MG63 (cell line): ENCODE results near the gene XPO4. TPM values are rescaled to one million over a fixed set of nuclear protein-coding genes. Genes with fewer than 3 reads are reported as not detected.

Source experiments
- DNase-seq: peaks from one replicate; pipeline ENCODE4 v3.0.0-alpha.2; 2020
- H3K27me3 ChIP-seq: fragments of 250-450 bp; sonication (Bioruptor Pico); 2 replicates; pipeline ENCODE4 v1.5.1; 2020; ENCODE audit warnings: mild to moderate bottlenecking, moderate library complexity
- H3K36me3 ChIP-seq: fragments of 250-450 bp; sonication (Bioruptor Pico); 2 replicates; pipeline ENCODE4 v1.5.1; 2020; ENCODE audit warnings: mild to moderate bottlenecking, moderate library complexity
- H3K4me3 ChIP-seq: fragments of 250-450 bp; sonication (Bioruptor Pico); 2 replicates; pipeline ENCODE4 v1.5.1; 2020; ENCODE audit warnings: mild to moderate bottlenecking, moderate library complexity
- H3K9me3 ChIP-seq: fragments of 250-450 bp; sonication (Bioruptor Pico); 2 replicates; pipeline ENCODE4 v1.5.1; 2020; ENCODE audit warnings: mild to moderate bottlenecking, moderate library complexity
- total RNA-seq: library from RNA; depleted of rRNA; stranded (reverse); fragments of >200 nt; shearing (Covaris generic); gene quantifications from 2 replicates; pipeline ENCODE4 v1.2.3, GENCODE V29; 2014; ENCODE audit warnings: low replicate concordance

XPO4 gene
- total RNA-seq, 1 experiment from 2014 or later: 16.7 TPM

DNA sequence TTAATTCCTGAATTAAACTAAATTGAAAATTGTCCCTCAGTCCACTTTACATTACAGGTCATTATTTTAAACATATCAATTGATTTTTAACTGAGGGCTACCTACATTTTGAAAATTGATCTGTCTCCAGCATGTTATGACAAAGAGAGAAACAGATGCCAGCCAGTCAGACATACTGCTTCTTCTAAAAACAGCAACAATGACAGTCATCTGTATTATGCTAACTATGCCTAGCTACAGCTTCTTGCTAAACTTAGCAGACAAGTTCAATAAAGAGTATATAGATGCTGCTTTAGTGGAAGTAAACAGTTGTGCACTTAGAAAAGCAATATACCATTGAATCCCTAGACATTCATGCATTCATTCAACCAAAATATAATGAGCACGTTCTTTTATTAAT lies 80.1 kb downstream of the XPO4 start:
- Histone ChIP-seq H3K9me3 (no peaks in the 10 kb centered on the region), H3K36me3 (peaks cover 7% of the 10 kb centered on the region), H3K27me3 (no peaks in the 10 kb centered on the region), H3K4me3 (no peak overlapping the region)
- no peak for DNase-seq

DNA sequence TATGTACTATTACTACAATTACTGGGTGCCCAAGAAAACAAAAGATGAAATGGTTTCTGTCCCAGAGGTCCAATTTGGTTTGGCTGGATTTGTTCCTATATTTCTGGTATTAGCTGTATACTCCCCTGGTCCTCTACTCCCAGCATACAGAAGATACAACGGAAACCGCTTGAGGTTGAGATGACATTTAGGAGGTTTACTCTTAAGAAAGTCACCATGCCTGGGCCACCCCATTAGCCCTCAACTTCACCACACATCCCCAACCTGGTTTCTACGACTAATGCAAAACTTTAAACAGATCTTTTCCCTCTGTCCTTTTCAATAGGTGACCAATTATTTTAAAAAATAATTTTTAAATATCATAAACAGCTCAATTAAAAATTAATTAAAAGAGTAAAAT lies 82.8 kb downstream of the XPO4 start:
- no peak overlapping the region for H3K4me3 ChIP-seq
- H3K27me3 ChIP-seq: no peaks in the 10 kb centered on the region
- DNase-seq: no peak
- no peaks in the 10 kb centered on the region for H3K9me3 ChIP-seq
- peaks cover 7% of the 10 kb centered on the region for H3K36me3 ChIP-seq

DNA sequence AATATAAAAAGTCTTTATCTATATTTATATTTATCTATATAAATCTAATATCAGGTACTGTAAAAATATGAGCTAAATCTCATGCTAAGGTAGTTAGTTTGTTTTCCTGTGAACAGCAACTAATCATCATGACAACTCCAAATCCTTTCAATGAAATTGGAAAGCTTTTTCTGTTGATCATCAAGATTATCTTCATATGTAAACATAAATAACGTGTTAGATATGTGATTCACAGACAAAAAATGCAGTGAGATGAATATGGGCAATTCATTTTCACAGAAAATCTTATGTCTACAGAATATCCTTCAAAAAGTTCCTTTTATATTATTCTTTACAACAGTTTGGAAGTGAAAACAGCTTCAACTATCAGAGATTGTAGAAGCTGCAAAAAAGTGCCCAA lies 87.1 kb downstream of the XPO4 start:
- H3K36me3 ChIP-seq: peaks cover 4% of the 10 kb centered on the region
- H3K27me3 ChIP-seq: no peaks in the 10 kb centered on the region
- no peak overlapping the region for H3K4me3 ChIP-seq
- no peak for DNase-seq
- H3K9me3 ChIP-seq: no peaks in the 10 kb centered on the region

DNA sequence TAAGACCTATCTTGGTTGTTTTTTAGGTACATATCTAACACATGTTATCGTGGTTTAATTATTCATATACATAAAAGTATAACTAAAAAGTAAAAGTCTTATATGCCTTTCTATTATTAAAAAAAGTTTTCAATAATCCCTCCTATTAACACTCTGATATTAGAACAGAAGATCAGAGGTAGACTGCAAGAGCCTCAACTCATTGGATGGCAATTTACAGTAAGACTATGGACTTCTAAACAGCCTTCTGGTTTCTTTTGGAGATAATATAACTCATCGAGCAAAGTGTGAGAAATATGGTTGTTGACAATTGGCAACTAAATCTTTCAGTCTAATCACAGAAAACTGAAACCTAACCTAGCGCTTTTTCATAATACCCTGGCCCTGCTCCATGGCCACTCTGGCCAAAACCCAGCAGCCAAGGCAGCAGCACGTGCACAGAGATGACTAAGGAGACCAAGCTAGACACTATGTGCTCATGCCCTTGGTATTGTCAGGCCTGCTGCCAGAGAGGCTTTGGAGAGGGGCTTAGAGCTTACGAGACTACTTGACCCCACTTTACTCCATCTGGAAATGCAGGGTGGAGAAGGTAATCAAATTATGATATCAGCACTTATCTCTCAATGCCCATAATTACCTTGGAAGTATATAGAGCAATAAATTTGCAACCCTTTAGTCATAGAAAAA lies 88.2 kb downstream of the XPO4 start:
- peaks cover 8% of the 10 kb centered on the region for H3K36me3 ChIP-seq
- DNase-seq: peak; percentile 95
- no peaks in the 10 kb centered on the region for H3K9me3 ChIP-seq
- H3K4me3 ChIP-seq: no peak overlapping the region
- H3K27me3 ChIP-seq: no peaks in the 10 kb centered on the region

DNA sequence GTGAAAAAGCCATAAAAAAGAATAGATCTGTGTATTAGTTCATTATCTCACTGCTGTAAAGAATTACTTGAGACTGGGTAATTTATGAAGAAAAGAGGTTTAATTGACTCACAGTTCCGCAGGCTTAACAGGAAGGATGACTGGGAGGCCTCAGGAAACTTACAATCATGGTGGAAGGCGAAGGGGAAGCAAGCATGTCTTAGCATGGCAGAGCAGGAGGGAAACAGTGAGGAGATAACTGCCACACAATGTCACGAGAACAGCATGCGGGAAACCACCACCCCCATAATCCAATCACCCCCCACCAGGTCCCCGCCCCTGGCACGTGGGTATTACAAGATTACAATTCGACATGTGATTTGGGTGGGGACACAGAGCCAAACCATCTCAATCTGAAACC lies 89.7 kb downstream of the XPO4 start:
- peaks cover 23% of the 10 kb centered on the region for H3K36me3 ChIP-seq
- H3K27me3 ChIP-seq: no peaks in the 10 kb centered on the region
- no peaks in the 10 kb centered on the region for H3K9me3 ChIP-seq
- H3K4me3 ChIP-seq: no peak overlapping the region
- DNase-seq: no peak

DNA sequence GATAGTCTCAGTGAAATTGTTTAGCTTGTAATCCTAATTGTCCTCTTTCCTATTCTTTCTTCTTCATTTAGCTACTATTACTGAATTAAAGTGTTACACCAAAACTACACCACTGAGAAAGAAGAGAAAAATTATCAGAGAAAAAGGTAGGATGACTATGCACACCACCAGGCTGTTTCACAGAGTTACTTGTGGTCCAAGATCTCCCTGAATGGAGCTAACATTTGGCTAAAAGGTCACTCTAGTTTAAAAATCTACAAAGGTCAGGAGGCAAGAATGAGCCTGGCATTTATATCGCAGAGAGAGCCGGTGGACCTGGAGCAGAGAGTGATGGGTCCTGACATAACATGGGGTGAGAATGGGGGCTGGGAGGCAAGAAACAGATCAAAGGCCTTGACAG lies 91.7 kb downstream of the XPO4 start:
- H3K27me3 ChIP-seq: no peaks in the 10 kb centered on the region
- H3K36me3 ChIP-seq: peaks cover 29% of the 10 kb centered on the region
- DNase-seq: no peak
- H3K4me3 ChIP-seq: no peak overlapping the region
- no peaks in the 10 kb centered on the region for H3K9me3 ChIP-seq

DNA sequence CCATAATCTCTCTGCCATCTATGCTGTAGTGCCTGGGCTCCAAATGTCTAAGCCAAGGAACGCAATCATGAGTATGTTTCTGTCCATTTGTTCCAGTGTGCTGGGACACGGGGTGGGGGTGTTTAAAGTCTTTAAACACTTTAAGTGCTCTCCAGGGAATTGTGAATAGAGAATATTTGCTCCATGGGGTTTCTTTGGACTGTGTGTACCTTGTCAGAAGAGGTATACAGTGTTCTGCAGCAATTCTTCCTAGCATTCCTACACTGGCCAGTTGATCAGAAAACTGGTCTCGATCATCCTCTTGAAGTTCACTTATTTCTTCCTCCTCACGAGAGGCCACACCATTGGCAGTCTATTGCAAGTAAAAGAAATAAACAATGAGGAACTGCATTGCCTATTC lies 93.7 kb downstream of the XPO4 start:
- Histone ChIP-seq H3K9me3 (no peaks in the 10 kb centered on the region), H3K36me3 (peaks cover 29% of the 10 kb centered on the region), H3K4me3 (no peak overlapping the region), H3K27me3 (no peaks in the 10 kb centered on the region)
- DNase-seq: no peak

DNA sequence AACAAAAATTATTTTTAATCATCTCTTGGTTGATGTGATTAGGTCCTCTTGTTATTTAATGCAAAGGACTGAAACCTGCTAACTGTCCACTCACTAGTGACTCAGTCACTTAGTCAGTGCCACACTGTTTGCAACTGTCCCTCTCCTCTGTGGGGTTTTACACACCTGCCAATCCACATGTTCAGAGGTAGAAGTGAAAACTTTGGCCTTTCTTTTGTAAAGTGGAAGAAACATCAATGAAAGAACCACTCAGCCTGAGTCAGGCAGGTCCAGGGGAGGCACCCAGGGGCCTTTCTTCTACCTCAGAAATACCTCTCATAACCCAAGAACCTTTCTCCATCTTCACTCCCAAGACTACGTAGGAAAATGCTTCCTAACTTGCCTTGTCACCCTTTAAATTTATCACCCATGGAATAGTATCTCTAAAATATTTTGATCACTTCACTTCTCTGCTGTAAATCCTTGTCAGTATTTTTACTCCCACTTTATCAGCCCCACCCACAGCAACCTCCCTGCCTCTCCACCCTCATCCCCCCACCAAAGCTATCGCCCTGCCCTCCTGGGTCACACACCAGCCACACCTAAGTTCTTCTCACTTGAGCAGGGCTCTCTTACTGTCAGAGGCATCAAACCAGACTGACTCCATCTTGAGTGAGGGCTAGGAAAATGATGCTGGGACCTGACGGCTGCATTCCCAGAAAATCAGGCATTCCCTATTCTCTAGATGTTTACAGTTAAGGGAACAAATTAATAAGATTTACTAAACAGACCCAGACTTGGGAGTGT lies 99.2 kb downstream of the XPO4 start:
- no peaks in the 10 kb centered on the region for H3K9me3 ChIP-seq
- no peak for DNase-seq
- peaks cover 23% of the 10 kb centered on the region for H3K36me3 ChIP-seq
- no peaks in the 10 kb centered on the region for H3K27me3 ChIP-seq
- no peak overlapping the region for H3K4me3 ChIP-seq

DNA sequence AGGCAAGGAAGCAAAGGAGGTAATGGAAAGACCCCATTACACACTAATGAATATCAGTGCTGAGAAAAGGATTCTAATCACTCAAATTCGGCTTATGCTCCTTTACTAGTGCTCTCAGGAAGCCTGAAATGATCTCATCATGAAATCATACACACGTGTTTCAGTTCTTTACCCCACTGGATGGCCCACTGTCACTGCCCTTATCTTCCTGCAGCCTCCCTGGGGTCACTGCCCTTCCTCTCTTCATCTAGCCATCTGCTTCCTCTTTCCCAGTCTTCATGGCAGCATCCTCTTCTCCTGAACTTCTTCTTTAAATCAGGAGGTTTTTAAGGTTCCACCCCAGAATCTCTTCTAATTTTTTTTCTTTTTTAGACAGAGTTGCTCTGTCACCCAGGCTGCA lies 100.8 kb downstream of the XPO4 start:
- Histone ChIP-seq H3K9me3 (no peaks in the 10 kb centered on the region), H3K4me3 (no peak overlapping the region), H3K27me3 (no peaks in the 10 kb centered on the region), H3K36me3 (peaks cover 18% of the 10 kb centered on the region)
- DNase-seq: no peak

DNA sequence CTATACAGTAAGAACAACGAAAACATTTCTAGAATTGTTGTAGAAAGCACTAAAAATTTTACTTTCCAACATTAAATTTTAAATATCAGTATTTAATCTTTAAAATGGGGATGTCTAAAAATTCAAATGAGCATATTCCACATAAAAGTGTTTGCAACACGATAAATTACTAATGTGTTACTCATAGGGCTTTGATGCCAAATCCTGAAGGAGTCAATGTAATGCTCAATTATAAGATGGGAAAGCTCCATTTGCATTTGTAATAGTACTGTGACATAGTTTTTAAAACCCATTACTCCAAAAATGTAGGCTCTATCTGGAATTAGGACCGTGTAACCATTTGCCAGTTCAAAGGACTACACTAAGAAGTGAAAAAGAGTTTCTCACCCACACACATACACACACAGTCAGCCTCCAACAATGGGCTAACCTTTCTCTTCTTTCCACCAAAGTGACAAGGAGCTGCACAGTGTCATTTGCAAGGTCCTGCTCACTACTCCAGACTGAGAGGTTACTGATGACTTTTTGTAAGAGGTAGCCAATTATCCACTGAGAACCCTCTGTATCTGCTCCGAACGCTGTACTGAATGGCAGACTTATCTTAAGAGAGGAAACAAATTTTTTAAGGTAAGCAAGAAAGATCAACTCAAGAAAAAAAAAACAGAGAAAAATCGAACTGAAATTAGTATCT lies 102.7 kb downstream of the XPO4 start:
- H3K27me3 ChIP-seq: no peaks in the 10 kb centered on the region
- no peak for DNase-seq
- no peak overlapping the region for H3K4me3 ChIP-seq
- no peaks in the 10 kb centered on the region for H3K9me3 ChIP-seq
- H3K36me3 ChIP-seq: peaks cover 30% of the 10 kb centered on the region

DNA sequence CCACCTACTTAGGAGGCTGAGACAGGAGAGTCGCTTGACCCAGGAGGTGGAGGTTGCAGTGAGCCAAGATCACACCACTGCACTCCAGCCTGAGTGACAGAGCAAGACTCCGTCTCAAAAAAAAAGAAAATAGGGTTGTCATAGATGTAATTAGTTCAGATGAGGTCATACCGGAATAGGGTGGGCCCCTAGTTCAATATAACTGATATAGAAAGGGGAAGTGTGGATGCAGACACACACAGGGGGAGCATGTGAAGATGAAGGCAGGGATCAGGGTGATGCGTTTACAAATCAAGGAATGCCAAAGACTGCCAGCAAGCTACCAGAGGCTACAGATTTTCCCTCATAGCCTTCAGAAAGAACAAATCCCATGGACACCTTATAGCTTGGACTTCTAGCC lies 104.5 kb downstream of the XPO4 start:
- Histone ChIP-seq H3K27me3 (no peaks in the 10 kb centered on the region), H3K9me3 (no peaks in the 10 kb centered on the region), H3K4me3 (no peak overlapping the region), H3K36me3 (peaks cover 42% of the 10 kb centered on the region)
- DNase-seq: no peak

DNA sequence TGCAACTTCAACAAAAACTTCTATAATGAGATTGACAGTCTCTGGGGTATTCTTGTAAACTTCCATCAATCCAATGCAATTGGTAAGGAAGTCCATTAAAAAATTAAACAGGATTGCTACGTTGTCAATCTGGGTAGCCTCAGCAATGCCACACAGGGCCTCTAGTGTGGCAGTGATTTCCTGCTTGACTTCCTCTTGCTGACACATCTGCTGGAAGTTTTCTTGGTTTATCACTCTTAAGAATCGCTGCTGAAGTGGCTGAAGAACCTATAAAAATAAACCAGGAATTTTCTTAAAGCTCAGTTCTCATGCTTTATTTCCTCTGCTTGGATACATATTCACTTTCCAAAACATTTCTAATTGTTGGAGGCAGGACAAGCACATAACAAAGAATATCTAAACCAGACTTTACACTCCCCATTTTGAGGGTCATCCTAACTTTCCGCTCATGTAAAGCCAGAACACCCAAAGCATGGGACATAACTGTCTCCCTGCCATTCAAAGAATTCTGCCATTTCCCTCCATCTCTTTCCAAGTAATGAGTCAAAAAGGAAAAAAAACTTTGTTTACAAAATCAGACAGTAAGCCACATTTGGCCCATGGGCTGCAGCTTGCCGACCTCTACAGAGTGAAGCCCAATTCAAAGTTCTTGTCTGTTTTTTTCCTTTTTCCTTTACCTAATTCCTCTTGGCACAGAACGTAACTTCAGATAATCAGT lies 105.6 kb downstream of the XPO4 start:
- Histone ChIP-seq H3K4me3 (no peak overlapping the region), H3K27me3 (no peaks in the 10 kb centered on the region), H3K9me3 (no peaks in the 10 kb centered on the region), H3K36me3 (peaks cover 42% of the 10 kb centered on the region)
- peak; percentile 69 for DNase-seq

DNA sequence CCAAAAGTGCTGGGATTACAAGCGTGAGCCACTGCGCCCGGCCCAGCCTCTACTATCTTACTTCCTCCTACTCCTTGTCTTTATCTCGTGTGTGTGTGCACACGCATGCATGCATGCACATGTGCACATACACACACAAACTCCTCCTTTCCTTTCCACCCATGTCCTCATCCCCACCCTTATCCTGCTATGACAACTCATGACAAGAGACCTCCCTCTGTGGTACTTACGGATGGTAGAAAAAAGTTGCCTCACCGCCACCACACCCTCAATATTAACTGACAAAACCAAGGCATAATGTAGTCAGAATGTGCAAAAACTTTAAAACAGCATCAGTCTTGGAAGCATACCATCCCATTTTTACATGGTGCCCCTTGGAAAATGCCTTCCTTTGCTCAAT lies 112.9 kb downstream of the XPO4 start:
- Histone ChIP-seq H3K4me3 (no peak overlapping the region), H3K27me3 (no peaks in the 10 kb centered on the region), H3K36me3 (peaks cover 37% of the 10 kb centered on the region), H3K9me3 (no peaks in the 10 kb centered on the region)
- no peak for DNase-seq

DNA sequence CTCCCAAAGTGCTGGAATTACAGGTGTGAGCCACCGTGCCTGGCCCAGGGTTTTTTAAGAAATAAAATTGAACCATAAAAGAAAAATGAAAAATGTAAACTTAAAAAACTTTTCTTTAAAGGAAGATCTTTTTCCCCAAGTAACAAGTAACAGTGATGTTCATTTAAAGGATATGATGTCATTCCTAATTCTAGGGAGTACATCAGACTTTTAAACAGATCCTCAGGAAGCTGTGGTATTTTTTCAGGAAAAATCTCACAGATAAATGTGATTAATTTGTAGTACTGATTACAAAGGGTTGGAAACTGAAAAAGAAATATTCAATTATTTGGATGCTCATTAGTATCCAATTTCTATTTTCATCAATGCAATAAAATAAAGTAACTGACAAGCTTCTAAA lies 114.2 kb downstream of the XPO4 start:
- no peak overlapping the region for H3K4me3 ChIP-seq
- H3K36me3 ChIP-seq: peaks cover 35% of the 10 kb centered on the region
- DNase-seq: no peak
- H3K27me3 ChIP-seq: no peaks in the 10 kb centered on the region
- H3K9me3 ChIP-seq: no peaks in the 10 kb centered on the region

DNA sequence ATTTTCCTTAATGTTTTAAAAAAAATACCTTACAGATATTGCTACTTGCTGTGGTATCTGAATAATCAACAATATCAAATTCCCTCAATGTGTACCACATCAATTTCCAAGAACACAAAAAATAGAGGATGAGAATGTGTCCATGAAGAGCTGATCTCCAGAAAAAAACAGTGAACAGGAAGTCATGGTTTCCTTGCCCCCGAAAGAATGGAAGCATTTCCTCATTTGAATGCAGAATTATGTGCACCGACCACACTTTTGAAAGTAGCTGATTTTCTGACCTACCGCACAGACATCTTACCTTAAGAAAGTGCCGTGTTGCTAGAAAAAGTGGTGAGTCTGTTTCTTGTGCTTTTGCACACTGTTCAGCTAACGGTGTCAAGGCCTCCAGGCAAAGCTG lies 115.4 kb downstream of the XPO4 start:
- Histone ChIP-seq H3K36me3 (peaks cover 41% of the 10 kb centered on the region), H3K27me3 (no peaks in the 10 kb centered on the region), H3K4me3 (no peak overlapping the region), H3K9me3 (no peaks in the 10 kb centered on the region)
- no peak for DNase-seq

DNA sequence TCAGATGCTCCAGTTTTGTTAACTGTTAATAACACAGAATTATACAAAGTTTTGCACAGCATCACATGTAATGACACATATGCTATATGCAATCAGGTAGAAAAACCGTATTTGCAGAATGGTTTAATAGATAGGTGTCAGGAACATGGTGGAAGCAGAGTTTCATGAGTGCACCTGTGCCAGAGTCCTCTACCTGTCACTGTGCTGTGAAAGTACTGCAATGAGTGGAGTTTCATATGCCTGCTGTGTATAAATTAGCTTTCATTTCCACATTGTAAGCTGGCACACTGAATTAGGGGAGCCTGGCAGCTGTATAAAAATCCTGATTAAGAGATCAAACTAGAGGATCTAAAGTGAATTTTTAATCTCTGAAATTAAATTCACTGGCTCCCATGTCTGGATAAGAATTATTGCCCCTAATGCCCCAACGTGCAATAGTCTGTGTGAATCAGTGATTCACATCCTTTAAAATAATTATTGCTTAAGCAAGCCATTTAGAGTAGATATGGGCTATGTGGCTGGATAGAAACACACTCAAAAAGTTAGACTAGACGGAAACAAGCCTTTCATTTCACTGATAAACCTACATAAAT lies 120.3 kb downstream of the XPO4 start:
- H3K27me3 ChIP-seq: no peaks in the 10 kb centered on the region
- H3K36me3 ChIP-seq: peaks cover 35% of the 10 kb centered on the region
- DNase-seq: no peak
- no peaks in the 10 kb centered on the region for H3K9me3 ChIP-seq
- H3K4me3 ChIP-seq: no peak overlapping the region

DNA sequence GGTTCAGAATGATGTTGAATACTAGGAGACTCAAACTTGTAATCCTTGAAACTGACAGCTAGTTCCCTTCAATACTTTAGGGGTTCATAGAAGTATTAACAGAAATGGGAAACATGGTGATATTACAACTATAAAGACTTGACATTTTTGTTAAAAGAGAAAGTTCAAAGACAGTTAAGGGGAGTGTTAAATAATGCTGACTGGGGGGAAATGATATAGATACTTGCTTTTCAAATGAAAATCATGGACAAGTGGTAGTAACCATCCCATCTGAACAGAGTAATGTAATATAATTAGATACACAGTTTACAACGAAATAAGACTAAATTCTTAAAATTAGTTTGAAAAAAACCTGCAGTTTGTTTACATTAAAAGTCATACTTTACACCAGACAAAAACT lies 122.2 kb downstream of the XPO4 start:
- no peak for DNase-seq
- H3K4me3 ChIP-seq: no peak overlapping the region
- no peaks in the 10 kb centered on the region for H3K27me3 ChIP-seq
- H3K9me3 ChIP-seq: no peaks in the 10 kb centered on the region
- H3K36me3 ChIP-seq: peaks cover 27% of the 10 kb centered on the region
